GM21717 (cell line): ENCODE results near the gene SETD3.

Experiments used
- ATAC-seq: cut with Tn5 transposase; IDR thresholded peaks from one replicate; pipeline ENCODE4 v1.9.1; 2021; ENCODE audit warnings: mild to moderate bottlenecking, moderate library complexity; ENCODE audit not compliant: unreplicated experiment

Gene SETD3

GRCh38 chr14:99401211-99401610, 79.4 kb downstream of the SETD3 start:
- ATAC-seq, result no peak

GRCh38 chr14:99397698-99398097, 83.0 kb downstream of the SETD3 start:
- no peak for ATAC-seq

GRCh38 chr14:99395909-99396530, 84.6 kb downstream of the SETD3 start:
- no peak for ATAC-seq

GRCh38 chr14:99394602-99395156, 86.0 kb downstream of the SETD3 start:
- no peak for ATAC-seq

- ATAC-seq, result no peak
Measured at GRCh38 chr14:99393059-99393655, 87.5 kb downstream of the SETD3 start.

GRCh38 chr14:99391671-99392070, 89.0 kb downstream of the SETD3 start:
- no peak for ATAC-seq

GRCh38 chr14:99389174-99389826, 91.4 kb downstream of the SETD3 start:
- ATAC-seq, result no peak

- no peak for ATAC-seq
Measured at GRCh38 chr14:99388286-99388685, 92.4 kb downstream of the SETD3 start.

GRCh38 chr14:99387880-99388279, 92.8 kb downstream of the SETD3 start:
- ATAC-seq, result no peak

- no peak for ATAC-seq
Measured at GRCh38 chr14:99384450-99385417, 95.9 kb downstream of the SETD3 start.

- no peak for ATAC-seq
Measured at GRCh38 chr14:99383472-99384449, 96.9 kb downstream of the SETD3 start.

GRCh38 chr14:99382781-99383471, 97.7 kb downstream of the SETD3 start:
- ATAC-seq, result no peak

GRCh38 chr14:99382071-99382470, 98.6 kb downstream of the SETD3 start:
- no peak for ATAC-seq

GRCh38 chr14:99381688-99382060, 99.0 kb downstream of the SETD3 start:
- ATAC-seq, result no peak

- ATAC-seq, result no peak
Measured at GRCh38 chr14:99380991-99381687, 99.5 kb downstream of the SETD3 start.

GRCh38 chr14:99380402-99380801, 100.3 kb downstream of the SETD3 start:
- ATAC-seq, result no peak

- no peak for ATAC-seq
Measured at GRCh38 chr14:99378782-99379214, 101.9 kb downstream of the SETD3 start.

- ATAC-seq, result no peak
Measured at GRCh38 chr14:99377951-99378350, 102.7 kb downstream of the SETD3 start.

GRCh38 chr14:99374964-99375363, 105.7 kb downstream of the SETD3 start:
- no peak for ATAC-seq
